ENCODE measurements around the gene LY6G5B. TPM values are rescaled to one million over a fixed set of nuclear protein-coding genes. Genes with fewer than 3 reads are reported as not detected.

LY6G5B gene, protein sequence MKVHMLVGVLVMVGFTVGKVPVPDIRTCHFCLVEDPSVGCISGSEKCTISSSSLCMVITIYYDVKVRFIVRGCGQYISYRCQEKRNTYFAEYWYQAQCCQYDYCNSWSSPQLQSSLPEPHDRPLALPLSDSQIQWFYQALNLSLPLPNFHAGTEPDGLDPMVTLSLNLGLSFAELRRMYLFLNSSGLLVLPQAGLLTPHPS
- 3.5 and 3.6 TPM in 2 replicates for total RNA-seq (2014; rRNA removed; shearing (Covaris generic))

DNA sequence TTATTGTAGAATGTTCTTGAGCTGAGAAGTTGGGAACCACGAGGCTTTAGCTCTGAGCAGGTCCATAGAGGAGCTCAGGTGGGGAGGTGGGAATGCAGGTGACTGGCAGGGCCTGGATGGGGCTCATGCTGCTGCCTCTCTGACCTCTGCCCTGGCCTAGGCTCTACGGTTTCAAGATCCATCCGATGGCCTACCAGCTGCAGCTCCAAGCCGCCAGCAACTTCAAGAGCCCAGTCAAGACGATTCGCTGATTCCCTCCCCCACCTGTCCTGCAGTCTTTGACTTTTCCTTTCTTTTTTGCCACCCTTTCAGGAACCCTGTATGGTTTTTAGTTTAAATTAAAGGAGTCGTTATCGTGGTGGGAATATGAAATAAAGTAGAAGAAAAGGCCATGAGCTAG is at the start of gene LY6G5B:
LY6G5B (plus strand) TSS at position 301 of the 400 bp plus-strand sequence. CDS start 975 bp downstream, outside the sequence.
- no peak for DNase-seq (ENCODE audit: low spot score)

DNA sequence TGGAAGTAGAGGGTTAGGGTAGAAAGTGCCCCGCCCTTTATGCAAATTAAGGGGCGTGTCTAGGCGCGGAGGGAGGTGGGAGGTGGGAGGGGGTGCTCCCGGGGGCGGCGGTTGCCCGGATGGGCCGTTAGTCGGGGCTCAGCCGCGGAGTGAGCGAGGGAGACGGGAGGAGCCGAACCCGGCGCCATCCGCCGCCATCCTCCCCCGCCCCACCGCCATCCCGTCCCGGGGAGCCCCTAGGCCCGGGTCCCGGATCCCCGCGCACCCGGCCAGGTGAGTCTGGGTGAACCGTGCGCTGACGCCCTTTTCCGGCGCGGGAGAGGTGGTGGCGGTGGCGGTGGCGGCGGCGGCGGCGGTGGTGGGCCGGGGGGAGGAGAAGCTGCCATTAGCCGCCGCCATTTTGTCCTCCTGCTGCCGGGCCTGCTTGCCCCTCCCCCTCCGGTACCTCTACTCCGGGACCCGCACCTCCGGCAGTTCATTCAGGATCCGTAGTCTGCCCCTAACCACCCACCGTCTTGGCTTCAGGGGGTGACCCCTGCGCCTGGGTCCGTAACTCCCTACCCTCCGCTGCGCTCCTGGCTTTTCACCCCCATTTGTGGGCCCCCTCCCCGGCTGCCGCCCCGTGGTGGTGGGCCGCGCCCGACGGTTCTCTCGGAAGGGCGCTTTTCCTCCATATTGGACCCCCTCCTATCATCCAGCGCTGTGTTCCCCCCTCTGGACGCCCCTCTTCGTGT is 49.0 kb upstream of the LY6G5B start, which contains the start of gene PRRC2A:
PRRC2A (plus strand) TSS at position 130 of the 734 bp plus-strand sequence. CDS start 2,075 bp downstream, outside the sequence.
- DNase-seq (ENCODE audit: low spot score): no peak

DNA sequence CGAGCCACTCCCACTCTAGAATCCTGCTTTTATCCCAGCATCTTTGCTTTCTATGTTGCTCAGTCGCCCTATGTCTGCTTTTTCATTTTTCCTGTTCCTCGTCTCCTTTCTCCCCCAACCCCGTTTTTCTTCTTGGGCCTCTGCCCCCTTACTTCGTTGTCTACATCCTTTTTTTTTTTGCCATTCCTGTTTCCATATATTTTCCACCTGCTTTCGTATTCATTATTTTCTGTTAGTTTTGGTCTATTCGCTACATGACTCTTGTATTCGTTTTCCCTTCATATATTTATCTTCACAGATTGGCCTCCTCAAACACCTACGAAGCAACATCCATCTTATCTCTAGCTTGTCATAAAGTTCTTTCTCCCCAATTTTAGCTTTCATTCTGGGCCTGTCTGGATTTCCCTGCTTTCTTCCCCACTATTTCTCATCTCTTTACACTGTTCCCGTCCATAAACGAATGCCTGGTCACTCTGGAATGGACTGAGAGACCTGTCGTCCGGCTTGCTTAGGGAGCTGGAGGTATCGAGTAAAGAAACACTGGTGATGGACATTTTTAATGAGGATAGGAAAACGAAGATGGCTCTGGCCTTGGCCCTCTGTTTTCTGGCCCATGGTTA is 48.3 kb upstream of the LY6G5B start:
- peak; percentile 22 for DNase-seq (ENCODE audit: low spot score)

DNA sequence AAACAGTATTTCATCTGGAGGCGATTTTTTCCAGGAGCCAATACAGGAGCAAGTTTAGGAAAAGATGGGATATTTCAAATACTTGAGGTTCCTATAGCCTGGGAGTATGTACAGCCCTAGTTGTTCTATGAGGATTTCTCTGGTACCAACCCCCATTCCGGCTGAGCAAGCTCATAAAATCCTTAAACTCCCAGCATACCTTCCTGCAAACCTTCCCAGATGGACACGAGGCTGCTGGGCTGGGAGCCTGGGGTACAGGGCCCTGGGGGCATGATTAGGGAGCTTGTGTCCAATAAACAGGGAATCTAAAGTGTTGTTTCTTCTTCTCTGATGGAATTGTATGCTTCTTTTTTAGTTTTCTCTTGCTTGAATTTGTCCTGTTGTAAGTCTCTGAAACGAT is 47.8 kb upstream of the LY6G5B start:
- DNase-seq (ENCODE audit: low spot score): peak; percentile 44

DNA sequence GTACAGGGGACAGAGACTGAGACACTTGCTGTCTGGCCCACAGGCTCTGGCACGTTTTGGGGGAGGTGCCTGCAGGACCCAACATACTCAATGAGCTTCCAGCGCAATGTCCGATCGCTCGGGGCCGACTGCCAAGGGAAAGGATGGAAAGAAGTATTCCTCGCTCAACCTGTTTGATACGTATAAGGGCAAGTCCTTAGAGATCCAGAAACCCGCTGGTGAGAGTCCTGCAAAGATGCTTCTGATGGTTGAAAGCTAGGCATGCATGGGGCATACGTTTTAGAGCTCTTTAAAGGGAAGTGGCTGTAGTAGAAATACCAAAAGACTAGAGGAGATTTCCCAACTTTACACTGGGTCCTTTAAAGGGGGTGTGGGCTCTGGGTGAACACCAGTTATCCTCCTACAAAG is 47.1 kb upstream of the LY6G5B start:
- no peak for DNase-seq (ENCODE audit: low spot score)

DNA sequence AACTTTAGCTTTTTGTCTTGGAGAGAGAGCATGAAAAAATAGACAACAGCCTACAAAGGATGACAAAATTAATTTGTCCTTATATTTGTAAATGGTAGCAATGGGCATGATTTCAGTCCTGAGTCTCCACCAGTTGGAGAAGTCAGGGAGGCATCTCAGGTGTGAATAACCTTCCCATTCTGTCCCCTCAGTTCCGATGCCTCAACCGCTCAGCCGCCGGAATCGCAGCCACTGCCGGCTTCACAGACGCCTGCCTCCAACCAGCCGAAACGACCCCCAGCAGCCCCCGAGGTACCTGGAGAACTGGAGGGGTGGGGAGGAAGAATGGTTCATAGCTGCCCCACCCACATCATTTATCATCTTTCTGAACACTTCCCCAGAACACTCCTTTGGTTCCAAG is 45.7 kb upstream of the LY6G5B start:
- DNase-seq (ENCODE audit: low spot score): no peak

DNA sequence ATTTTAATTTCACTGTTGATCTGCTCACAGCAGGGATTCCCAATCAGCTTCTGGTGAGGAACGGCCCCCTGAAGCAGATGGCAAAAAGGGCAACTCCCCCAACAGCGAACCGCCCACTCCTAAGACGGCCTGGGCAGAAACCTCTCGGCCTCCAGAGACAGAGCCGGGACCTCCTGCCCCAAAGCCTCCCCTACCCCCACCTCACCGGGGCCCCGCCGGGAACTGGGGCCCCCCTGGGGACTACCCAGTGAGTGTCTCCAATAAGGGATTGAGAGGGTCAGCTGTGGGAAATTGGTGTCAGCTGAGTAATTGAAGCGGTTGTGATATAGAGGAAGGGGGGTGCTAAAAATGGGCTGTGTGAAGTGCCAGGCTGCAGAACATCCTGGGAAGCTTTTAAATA is 42.8 kb upstream of the LY6G5B start:
- DNase-seq (ENCODE audit: low spot score): no peak

DNA sequence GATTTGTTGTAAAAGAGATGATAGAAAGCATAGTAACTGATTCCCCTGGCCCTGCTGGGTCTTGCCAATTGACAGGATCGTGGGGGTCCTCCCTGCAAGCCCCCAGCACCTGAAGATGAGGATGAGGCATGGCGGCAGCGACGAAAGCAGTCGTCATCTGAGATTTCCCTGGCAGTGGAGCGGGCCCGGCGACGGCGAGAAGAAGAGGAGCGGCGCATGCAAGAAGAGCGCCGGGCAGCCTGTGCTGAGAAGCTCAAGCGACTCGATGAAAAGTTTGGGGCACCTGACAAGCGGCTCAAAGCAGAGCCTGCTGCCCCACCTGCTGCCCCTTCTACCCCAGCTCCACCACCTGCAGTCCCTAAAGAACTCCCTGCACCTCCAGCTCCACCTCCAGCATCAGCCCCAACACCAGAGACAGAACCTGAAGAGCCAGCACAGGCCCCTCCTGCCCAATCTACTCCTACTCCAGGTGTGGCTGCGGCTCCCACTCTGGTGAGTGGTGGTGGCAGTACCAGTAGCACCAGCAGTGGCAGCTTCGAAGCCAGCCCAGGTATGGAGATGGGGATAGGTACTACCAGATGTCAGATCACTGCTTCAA is 42.0 kb upstream of the LY6G5B start:
- no peak for DNase-seq (ENCODE audit: low spot score)

DNA sequence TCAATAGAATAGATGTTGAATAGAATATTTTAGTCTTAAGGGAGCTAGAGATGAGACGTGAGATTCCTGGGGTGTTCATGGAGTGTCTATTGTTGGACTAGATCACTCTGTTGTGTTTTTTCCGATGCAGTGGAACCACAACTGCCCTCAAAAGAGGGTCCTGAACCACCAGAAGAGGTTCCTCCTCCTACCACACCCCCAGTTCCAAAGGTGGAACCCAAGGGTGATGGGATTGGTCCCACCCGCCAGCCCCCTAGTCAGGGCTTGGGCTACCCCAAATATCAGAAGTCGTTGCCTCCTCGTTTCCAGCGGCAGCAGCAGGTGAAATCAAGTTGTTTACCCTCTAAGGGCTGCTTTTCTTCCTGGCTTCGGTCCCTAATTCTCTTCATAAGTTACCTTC is 40.8 kb upstream of the LY6G5B start:
- DNase-seq (ENCODE audit: low spot score): no peak

DNA sequence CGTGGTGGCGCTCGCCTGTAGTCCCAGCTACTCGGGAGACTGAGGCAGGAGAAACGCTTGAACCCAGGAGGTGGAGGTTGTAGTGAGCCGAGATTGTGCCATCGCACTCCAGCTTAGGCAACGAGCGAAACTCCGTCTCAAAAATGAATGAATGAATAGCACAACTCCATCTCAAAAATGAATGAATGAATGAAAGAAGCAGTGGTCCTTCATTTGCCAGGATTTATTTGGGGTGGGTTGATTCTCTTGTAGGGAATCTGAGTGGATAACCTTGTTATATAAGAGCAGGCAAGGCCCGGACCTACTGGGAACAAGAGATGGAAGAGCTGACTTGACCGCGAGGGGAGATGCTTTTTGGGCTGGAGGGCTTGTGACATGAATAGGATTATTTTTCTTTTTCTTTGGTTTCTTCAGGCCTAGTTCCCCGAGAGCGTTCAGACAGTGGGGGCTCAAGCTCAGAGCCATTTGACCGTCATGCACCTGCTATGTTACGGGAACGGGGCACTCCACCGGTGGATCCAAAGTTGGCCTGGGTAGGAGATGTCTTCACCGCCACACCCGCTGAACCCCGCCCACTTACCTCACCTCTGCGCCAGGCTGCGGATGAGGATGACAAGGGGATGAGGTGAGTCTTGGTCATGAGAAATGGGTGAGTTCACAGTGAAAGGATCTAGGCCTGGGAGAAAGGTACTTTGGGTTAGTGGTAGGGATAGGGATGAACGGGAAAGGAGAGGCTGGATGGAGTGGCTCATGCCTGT is 39.4 kb upstream of the LY6G5B start:
- DNase-seq (ENCODE audit: low spot score): no peak

DNA sequence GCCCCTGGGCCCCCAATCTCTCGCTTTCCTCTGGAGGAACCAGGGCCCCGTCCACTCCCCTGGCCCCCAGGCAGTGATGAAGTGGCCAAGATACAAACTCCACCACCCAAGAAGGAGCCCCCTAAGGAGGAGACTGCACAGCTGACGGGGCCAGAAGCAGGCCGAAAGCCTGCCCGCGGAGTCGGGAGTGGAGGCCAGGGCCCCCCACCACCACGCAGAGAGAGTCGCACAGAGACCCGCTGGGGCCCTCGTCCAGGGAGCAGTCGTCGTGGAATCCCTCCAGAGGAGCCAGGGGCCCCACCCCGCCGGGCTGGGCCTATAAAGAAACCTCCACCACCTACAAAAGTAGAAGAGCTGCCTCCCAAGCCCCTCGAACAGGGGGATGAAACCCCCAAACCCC is 38.6 kb upstream of the LY6G5B start:
- DNase-seq (ENCODE audit: low spot score): no peak

DNA sequence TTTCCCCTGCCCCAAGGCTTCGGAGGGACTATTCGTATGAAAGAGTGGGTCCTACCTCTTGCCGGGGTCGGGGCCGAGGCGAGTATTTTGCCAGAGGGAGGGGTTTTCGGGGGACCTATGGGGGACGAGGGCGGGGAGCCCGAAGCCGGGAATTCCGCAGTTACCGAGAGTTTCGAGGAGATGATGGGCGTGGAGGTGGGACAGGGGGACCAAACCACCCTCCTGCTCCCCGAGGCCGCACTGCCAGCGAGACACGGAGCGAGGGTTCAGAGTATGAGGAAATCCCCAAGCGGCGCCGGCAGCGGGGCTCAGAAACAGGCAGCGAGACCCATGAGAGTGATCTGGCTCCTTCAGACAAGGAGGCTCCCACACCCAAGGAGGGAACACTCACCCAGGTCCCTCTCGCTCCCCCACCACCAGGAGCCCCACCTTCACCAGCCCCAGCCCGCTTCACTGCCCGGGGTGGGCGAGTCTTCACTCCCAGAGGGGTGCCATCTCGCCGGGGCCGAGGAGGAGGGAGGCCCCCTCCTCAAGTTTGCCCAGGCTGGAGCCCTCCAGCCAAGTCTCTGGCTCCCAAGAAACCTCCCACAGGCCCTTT is 38.0 kb upstream of the LY6G5B start:
- no peak for DNase-seq (ENCODE audit: low spot score)

DNA sequence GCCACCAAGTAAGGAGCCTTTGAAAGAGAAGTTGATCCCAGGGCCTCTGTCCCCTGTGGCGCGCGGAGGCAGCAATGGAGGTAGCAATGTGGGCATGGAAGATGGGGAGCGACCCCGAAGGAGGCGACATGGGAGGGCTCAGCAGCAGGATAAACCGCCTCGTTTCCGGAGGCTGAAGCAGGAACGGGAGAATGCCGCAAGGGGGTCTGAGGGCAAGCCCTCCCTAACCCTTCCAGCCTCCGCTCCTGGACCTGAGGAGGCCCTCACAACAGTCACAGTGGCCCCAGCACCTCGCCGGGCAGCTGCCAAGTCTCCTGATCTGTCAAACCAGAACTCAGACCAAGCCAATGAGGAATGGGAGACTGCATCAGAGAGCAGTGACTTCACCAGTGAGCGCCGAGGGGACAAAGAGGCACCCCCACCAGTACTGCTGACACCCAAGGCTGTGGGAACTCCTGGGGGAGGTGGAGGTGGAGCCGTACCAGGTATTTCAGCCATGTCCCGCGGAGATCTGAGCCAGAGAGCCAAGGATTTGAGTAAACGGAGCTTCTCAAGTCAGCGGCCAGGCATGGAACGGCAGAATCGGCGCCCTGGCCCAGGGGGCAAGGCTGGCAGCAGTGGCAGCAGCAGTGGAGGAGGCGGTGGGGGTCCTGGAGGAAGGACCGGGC is 37.4 kb upstream of the LY6G5B start:
- DNase-seq (ENCODE audit: low spot score): no peak

DNA sequence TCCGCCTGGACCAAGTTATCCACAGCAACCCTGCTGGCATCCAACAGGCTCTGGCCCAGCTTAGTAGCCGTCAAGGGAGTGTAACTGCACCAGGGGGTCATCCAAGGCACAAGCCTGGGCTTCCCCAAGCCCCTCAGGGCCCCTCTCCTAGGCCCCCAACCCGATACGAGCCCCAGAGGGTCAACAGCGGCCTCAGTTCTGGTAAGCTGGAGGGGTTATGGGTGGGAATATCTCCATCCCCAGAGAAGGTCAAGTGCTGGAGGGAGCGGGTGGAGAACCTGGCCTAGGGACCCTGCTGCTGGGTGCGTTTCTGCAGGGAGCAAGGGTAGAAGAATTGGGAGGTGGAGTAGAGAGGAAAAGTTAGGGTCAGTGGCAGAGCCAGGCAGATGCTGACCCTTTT is 36.3 kb upstream of the LY6G5B start:
- DNase-seq (ENCODE audit: low spot score): no peak

DNA sequence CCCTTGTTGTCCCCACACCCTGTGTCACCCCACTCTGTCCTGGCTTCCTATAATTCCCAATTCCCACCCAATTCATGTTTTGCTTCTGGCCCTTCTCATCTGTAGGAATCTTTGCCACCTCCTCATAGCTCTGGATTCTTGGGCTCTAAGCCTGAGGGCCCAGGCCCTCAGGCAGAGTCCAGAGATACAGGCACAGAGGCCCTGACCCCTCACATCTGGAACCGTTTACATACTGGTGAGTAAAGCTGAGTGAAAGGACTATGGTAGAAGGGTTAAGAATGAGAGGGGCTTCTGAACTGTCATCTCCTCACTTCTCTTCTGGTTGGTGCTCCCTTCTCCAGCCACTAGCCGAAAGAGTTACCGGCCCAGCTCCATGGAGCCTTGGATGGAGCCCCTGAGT is 35.6 kb upstream of the LY6G5B start:
- DNase-seq (ENCODE audit: low spot score): no peak

DNA sequence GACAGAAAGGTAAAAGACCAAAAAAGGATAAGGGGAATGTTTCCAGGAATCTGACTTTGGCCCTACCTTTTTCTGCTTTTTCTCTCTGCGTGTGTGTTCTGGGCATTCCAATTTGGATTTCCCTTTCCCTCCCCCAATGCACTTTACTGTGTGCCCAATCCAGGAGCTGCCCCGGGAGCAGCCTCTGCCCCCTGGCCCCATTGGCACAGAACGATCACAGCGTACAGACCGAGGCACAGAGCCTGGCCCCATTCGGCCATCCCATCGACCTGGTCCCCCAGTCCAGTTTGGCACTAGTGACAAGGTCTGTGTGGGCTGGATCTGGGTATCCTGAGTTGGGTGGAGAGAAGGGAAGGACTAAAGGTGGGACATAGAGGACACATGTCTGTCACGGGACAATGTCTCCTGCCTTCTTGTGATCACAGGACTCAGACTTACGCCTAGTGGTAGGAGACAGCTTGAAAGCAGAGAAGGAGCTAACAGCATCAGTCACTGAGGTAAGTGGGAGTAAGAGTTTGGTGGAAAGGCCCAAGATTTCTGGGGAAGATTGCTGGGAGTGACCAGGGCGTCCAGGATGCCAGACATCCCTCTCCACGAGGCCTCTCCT is 34.7 kb upstream of the LY6G5B start:
- DNase-seq (ENCODE audit: low spot score): no peak

DNA sequence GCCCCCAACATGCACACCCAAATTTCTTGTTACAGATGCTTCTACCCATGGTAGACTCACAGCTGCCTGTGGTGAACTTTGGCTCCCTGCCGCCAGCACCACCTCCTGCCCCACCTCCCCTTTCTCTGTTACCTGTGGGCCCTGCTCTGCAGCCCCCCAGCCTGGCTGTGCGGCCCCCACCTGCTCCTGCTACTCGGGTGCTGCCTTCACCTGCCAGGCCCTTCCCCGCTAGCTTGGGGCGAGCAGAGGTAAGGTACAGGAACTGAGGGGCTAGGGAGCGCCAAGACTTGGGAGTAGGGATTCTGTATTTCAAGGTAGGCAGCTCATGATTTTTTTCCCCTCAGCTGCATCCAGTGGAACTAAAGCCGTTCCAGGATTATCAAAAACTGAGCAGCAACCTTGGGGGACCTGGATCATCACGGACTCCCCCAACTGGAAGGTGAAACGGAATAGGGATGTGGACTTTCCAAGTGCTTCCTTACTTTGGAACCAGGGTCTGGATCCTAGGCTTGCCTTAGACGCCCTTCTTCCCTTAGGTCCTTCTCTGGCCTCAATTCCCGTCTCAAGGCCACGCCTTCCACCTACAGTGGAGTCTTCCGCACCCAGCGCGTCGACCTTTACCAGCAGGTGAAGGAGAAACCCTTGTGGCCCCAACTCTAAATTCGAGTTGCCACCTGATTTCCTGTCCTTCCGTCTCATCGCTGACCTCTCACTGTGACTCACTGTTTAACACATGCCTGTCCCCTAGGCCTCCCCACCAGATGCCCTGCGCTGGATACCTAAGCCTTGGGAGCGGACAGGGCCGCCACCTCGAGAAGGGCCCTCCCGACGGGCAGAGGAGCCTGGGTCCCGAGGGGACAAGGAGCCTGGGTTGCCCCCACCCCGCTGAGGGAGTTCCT is 32.8 kb upstream of the LY6G5B start:
- no peak for DNase-seq (ENCODE audit: low spot score)

DNA sequence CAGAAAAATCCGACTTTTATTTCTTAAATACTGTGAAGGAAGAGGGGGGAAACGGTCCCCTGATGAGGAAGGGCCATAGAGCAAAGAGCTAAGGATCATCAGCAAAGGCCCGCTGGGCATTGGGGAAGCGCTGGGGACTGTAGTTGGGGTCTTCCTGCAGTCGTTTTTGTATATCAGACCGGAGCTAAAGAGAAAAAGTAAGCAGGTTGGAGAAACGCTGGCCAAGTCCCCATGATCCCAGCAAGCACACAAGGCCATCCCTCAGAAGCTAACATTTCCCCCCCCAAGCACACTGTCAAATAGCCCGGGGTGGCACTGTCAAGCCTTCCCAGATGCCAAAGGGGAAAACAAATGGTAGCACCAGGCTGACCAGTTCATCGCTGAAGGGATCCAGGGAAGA is 30.7 kb upstream of the LY6G5B start:
- no peak for DNase-seq (ENCODE audit: low spot score)

DNA sequence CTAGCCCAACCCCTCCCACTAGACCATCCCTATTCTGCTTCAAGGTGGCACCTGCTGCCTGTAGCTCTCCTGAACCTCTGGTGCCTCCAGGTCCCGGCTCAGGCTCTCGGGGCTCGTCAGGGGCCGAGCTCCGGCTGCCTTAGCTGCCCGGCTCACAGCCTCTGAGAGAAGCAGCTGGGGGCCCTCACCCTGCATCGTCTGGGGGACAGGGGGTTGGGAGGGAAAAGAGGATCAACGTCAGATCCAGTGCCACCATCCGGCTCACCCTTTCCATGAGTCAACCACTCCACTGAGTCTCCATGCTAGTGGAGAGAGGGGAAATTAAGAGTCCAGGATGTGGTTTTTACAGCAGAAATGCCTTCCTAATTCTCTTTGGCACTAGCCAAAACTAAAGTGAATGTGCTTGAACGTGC is 30.3 kb upstream of the LY6G5B start:
- DNase-seq (ENCODE audit: low spot score): no peak

Measured in HT-29 (cell line).